ENCODE data around the gene UBAP2.
"Not testable (repeated sequence)": the region's sequence is repeated elsewhere in the genome, so short reads cannot be mapped to it uniquely, and the experiment has no call there.

UBAP2 gene

GRCh38 chr9:33964086-33964768, 84.5 kb downstream of the UBAP2 start:
- DNase-seq = no peak

DNA sequence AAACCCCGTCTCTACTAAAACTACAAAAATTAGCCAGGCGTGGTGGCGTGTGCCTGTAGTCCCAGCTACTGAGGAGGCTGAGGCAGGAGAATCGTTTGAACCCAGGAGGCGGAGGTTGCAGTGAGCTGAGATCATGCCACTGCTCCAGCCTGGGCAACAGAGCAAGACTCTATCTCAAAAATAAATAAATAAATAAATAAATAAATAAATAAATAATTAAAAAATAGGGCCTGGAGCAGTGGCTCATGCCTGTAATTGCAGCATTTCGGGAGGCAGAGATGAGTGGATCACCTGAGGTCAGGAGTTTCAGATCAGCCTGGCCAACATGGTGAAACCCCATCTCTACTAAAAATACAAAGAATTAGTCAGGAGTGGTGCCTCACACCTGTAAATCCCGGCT, 86.2 kb downstream of the UBAP2 start:
- not testable (repeated sequence) for DNase-seq

DNA sequence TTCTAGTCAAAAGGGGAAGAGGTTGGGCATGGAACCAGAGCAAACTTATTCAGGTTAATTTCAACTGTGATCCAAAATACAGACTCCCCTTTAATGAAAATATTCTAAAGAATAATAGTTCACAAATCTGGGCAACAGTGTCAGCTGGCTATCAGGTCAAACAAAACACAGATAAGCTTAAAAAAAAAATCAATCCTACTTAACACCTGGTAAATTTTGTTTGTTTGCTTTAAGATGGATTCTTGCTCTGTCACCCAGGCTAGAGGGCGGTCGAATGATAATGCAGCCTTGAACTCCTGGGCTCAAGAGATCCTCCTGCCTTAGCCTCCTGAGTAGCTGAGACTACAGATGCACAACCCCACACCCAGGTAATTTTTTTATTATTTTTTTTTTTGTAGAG, 89.0 kb downstream of the UBAP2 start:
- no peak for DNase-seq

GRCh38 chr9:33956544-33956943, 92.1 kb downstream of the UBAP2 start:
- DNase-seq = no peak

- DNase-seq = no peak
Measured at GRCh38 chr9:33952066-33952465, 96.6 kb downstream of the UBAP2 start.

GRCh38 chr9:33950371-33950770, 98.3 kb downstream of the UBAP2 start:
- DNase-seq = no peak

GRCh38 chr9:33946779-33947535, 101.7 kb downstream of the UBAP2 start:
- no peak for DNase-seq

DNA sequence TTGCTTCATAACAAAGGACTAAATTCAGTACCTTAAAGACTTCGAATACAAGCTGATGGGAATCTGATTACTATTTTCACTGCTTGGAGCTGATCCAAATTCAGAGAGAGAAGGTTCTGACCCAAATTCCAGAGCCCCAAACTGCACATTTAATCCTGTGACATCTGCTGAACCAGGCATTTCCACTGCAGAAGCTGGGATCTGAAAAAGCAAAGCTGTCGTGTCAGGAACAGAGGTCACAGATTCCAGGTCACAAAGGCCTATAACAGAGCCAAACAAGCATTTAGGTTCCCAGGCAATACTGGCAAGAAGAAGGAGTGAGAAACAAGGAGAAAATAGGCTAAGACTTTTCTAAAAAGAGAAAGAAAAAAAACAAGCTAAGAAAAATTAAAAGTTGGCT, 105.3 kb downstream of the UBAP2 start:
- no peak for DNase-seq

- no peak for DNase-seq
Measured at GRCh38 chr9:33942471-33943083, 106.1 kb downstream of the UBAP2 start.

DNA sequence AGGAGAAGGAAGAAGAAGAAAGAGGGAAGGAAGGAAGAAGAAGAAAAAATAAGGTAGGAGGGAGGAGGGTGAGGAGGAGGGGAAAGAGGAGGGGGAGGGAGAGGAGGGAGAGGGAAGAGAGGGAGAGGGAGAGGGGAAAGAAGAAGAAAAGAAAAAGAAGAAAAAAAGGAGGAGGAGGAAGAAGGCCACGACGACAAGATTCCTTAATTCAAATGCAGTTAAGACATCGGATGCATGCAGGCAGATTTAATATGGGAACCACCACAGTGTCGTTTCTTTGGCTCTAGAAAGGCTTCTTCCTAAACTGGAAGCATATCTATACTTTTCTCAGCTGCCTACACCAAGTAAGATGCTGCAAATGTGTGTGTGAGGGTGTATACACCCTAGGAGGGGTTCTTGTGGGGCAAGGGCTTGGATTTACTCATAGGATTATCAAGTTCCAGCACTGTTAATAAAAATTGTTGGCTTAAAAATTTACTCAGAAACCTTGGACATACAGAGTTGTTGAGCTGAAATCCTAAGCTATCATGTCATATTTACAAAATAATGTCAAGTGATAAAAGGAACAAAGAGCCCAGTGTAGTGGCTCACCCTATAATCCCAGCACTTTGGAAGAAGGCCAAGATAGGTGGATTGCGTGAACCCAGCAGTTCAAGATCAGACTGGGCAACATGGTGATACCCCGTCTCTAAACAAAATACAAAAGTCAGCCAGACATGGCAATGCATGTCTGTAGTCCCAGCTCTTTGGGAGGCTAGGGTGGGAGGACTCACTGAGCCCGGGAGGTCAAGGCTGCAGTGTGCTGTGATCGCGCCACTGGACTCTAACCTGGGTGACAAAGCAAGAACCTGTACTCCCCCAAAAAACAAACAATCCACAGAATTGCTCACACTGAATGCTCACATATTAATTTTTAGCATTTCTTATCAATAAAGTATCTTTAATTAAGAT, 108.5 kb downstream of the UBAP2 start:
- DNase-seq = peak; percentile 28

DNA sequence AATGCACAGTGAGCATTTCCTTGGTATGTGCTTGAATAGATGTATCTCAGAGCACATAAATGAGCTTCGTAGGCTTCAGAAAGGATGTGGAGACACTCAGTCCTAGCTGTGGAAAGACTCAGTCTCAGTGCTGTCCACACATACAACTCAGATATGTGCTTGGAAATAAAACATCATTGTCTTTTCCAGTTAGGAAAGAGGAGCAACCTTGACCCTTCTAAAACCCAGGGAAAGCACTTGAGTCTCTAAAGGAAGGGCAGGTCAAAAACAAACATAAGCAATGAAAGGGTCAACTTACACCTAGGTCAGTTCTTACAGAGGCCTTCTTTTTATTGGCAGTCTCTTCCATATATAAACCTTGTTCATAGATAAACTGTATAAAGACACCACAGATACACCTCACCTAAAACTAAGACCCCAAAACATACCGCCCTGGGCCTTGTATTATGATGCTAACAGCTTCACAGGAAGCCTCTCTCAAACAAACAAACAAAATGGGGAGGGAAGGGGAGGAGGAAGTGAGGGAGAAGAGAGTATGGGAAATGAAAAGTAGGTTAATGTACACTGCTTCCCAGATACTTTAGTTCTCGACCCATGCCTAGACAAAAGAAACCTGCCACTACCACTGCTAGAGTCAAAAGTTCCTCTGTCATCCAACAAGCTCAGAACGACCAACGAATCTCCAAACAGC, 114.4 kb downstream of the UBAP2 start:
- no peak for DNase-seq

- no peak for DNase-seq
Measured at GRCh38 chr9:33932078-33932807, 116.4 kb downstream of the UBAP2 start.

DNA sequence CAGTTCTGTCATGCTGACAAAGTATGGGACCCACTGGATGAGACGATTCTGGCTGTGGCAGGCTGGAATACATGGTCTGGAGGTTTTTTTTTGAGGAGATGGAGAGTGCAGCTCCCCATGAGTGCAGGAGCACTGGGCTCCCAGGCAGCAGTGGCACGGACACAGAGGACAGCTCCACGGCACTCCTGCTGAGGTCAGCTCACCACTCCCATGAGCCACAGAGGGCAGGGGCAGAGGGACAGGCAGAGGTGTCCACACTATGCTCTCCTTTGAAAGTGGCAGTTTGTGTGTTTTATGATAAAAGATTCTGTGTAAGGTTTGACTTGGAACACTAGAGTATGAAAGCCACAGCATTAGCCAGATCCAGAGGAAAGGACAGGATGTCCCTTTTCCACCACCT, 117.4 kb downstream of the UBAP2 start:
- no peak for DNase-seq

DNA sequence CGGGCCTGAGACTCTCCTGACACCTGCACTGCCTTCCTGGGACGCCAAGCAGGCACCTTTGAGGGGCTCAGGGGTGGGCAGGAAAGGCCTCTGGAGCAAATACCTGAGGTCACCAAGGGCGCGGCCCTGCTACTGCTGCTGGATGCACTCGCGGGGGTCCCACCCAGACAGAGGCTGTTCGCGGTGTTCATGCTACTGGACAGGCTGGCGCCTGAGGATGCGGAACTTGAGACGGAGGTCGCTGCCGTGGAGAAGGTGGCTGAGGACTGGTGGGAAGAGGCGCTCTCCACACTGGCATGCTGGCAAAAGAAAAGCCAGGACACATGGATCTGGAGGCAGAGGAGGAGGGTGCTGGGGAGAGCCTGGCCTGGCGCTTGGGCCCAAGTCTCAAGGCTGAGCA, 121.0 kb downstream of the UBAP2 start:
- DNase-seq = no peak

DNA sequence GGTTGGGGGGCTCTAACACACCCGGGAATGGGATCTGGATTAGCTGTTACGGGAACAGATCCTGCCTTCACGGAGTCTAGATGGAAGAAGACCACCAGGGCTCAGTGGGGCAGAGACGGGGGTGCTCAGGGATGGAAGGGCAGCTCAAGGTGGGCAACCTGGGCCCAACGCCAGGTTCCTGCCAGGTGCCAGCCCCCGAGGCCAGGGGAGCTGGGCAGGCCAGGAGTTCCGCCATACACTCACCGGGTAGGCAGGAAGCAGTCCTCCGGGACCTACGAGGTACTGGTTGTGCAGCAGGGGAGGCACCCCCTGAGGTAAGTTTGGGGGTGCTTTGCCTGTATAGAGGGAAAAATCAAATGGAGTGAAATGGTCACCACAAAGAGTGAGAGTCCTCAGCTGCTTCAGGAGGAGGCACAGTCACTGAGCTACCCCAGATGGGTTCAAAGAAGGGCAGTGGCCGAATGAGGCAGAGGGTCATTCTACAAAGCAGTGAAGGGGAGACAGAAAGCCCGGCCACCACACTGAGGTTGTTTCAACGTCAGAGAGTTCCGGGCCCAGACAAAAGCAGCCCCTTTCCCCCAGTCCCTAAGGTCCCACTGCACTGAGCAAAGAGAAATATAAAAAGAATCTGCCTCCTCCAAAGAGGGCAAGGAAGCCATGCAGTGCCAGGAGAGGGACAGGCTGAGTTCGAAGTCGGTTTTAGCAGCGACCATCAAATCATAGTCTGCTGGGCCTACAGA, 121.8 kb downstream of the UBAP2 start:
- DNase-seq = no peak

DNA sequence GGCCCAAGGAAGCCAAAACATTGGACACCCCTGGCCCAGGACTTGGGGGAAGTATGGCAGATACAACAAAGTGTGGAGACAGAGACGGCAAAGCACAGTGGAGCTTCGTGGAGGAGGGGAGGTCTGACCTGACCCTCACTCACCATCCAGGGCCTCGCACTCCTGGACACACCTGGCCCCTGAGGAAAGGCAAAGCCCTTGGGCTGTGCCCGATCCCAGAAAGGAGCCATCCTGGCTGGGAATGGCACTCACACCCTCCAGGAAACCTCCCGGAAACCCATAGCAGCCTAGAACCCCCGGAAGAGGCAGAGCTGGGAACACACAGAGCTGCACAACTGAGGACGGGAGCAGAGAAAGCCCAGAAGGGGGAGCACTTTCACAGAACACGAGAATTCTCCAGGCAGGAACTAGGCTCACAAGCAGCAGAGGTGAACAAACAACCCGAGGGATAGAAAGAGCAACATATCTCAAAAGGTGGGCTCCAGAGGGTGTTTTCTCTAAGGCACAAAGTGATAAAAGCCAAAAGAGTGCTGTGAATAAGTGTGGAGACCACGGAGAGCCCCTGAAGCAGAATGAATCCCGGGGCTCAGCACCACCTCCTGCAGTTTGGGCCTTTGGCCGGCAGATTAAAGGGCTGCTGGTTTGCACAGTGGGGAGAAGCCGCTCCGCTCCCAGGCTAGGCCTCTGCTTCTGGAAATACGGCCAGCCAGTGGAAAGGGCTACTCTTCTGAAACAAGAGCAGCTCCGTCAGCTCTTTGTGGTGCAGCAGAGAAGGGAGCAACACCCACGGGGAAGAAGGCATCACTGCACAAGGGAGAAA, 123.5 kb downstream of the UBAP2 start:
- DNase-seq = no peak

DNA sequence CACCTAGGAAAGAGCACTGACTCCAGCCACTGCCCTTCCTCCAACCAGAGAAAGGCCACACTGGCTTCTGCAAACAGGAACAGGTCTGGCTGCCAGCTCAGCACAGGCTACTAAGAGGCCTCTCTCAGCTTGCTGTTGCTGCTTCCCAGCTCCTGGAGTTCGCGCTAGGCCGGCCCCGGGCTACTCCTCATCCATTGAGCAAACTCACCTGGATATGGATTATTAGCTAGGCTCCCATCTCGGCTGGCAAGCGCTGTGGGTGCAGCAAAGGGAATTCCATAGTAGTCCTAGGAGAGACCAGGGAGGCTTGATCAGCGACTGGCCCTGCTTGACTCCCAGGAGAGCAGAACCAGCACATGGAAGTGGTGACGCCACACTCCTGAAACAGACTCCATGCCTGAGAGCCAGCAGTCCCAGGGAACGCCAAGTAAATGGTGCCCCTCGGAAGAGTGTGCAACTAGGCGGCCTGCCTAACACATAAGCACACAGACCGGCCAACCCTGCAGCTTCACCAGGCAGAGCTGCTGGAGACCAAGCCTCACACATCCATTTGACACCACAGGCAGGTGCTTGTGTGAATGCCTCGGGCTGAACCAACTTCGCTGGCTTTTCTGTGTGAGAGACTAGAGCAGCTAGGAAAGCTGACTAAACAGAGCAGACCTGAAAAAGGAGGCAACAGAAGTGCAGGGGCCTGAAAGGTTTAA, 124.5 kb downstream of the UBAP2 start:
- DNase-seq = no peak

DNA sequence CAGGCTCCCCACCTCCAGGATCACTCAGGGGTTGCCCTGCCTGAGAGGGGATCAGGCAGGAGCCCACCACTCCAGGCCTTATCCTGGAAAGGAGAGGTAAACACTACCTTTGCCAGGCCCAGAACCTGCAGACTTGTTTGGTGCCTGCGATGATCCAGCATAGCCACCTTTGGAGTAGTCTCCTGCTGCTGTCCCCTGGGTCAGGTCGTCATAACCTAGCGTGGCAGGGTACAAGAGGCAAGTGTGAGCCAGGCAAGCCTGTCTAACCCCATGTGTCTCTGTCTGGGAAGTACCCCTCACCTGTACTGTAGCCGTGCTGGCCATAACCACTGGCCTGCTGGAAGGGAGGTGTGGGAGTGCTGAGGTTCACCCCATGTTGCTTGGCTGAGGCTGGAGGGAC, 125.6 kb downstream of the UBAP2 start:
- DNase-seq = no peak
